ENCODE data around the gene TANGO2.

- TF ChIP-seq CTCF (IDR thresholded peaks at IDR 0.05) (no peak), POLR2A (IDR thresholded peaks at IDR 0.05) (no peak), EP300 (IDR thresholded peaks at IDR 0.05) (no peak)
Measured at GRCh38 chr22:20110359-20110985, 89.6 kb downstream of the TANGO2 start.
